Right ventricle myocardium inferior (tissue), 1 donor: ENCODE data around the gene SIN3A. TPM values are rescaled to one million over a fixed set of nuclear protein-coding genes. Genes with fewer than 3 reads are reported as not detected.
"Not testable (repeated sequence)": the region's sequence is repeated elsewhere in the genome, so short reads cannot be mapped to it uniquely, and the experiment has no call there.

Experiments
- ATAC-seq: fragments of 200-7000 bp; cut with Tn5 transposase; one replicate; pipeline ENCODE4 v1.9.1; 2020; ENCODE audit warnings: mild to moderate bottlenecking, moderate library complexity
- DNase-seq: peaks from one replicate; pipeline ENCODE4 v3.0.0; 2021; ENCODE audit errors: missing footprints
- intact Hi-C: fragments of 100-400 bp; cut with DNase I; formaldehyde crosslinking; loops from one replicate; pipeline ENCODE4 v1.11.0; 2022
- long read RNA-seq: library from polyadenylated mRNA; unstranded; transcript quantifications from one replicate; pipeline ENCODE4 v2.0.0, GENCODE V29; 2021
- total RNA-seq: library from RNA; stranded (reverse); fragmentation: NEBNext Ultra II Directional; extraction: Animal tissue kit (Norgen Biotek cat#: 25700); gene quantifications from one replicate; pipeline ENCODE4 v1.2.1, GENCODE V29; 2021
- donor health status: DM: no; HTN: yes; CAD: no; lungs with severe emphysema.

SIN3A gene
- 24.5 TPM for total RNA-seq
- long read RNA-seq, full-length matches to known transcripts = 3 of 8 reads
- long read RNA-seq, partial matches to known transcripts = 5 of 8 reads
- long read RNA-seq, other reads (novel, unspliced or antisense) = 0 of 8 reads

GRCh38 chr15:75451674-75452363 lies at the start of gene SIN3A:
TSS of gene SIN3A (minus strand) at chr15:75451690. CDS start at chr15:75430375, 21,315 bp downstream.
- DNase-seq = peak; percentile 99
- peak; percentile 72 for ATAC-seq
- intact Hi-C loops = loop anchor here (2.0 to 5.0 kb wide), 5 partner anchors 83 to 250 kb away; partner anchors contain the start of genes C15orf39, MAN2C1, PTPN9 and SNUPN

- no peak for DNase-seq
- intact Hi-C loops = no loop called here
These were observed 42.2 kb upstream of the SIN3A start for GRCh38 chr15:75493732-75494131.

GRCh38 chr15:75483961-75484360 lies 32.5 kb upstream of the SIN3A start:
- ATAC-seq (no peak), DNase-seq (no peak)
- intact Hi-C loops = no loop called here

More at GRCh38 chr15:75493732-75494131, 42.2 kb upstream of the SIN3A start:
- ATAC-seq = no peak

GRCh38 chr15:75483556-75483955 lies 32.1 kb upstream of the SIN3A start:
- intact Hi-C loops, ATAC-seq, DNase-seq: not testable (repeated sequence)

- intact Hi-C loops = no loop called here
- ATAC-seq = no peak
- DNase-seq = no peak
These were observed 31.6 kb upstream of the SIN3A start for GRCh38 chr15:75483106-75483505.

- ATAC-seq, DNase-seq, intact Hi-C loops: not testable (repeated sequence)
These were observed 29.0 kb upstream of the SIN3A start for GRCh38 chr15:75480463-75480862.

- no peak for ATAC-seq
- no peak for DNase-seq
- intact Hi-C loops = no loop called here
These were observed 28.2 kb upstream of the SIN3A start for GRCh38 chr15:75479670-75480069.

- ATAC-seq, DNase-seq, intact Hi-C loops: not testable (repeated sequence)
These were observed 25.6 kb upstream of the SIN3A start for GRCh38 chr15:75477094-75477493.

- intact Hi-C loops = no loop called here
- no peak for ATAC-seq
- peak; percentile 67 for DNase-seq
These were observed 17.6 kb upstream of the SIN3A start for GRCh38 chr15:75468913-75469598.

GRCh38 chr15:75460646-75461045 lies 9.2 kb upstream of the SIN3A start:
- ATAC-seq (no peak), DNase-seq (no peak)
- intact Hi-C loops = no loop called here

GRCh38 chr15:75459581-75459980 lies 8.1 kb upstream of the SIN3A start:
- ATAC-seq (no peak), DNase-seq (no peak)
- intact Hi-C loops = no loop called here

- no peak for DNase-seq
- intact Hi-C loops = no loop called here
- ATAC-seq = no peak
These were observed 5.2 kb upstream of the SIN3A start for GRCh38 chr15:75456710-75457109.

- ATAC-seq (no peak), DNase-seq (peak; percentile 78)
- intact Hi-C loops = no loop called here
These were observed 4.6 kb upstream of the SIN3A start for GRCh38 chr15:75455982-75456531.

GRCh38 chr15:75455424-75455981 lies 4.0 kb upstream of the SIN3A start:
- ATAC-seq = no peak
- DNase-seq = peak; percentile 95
- intact Hi-C loops = no loop called here

GRCh38 chr15:75454471-75455378 lies 3.2 kb upstream of the SIN3A start:
- intact Hi-C loops = loop anchor here (5.0 kb wide), 4 partner anchors 123 to 252 kb away; partner anchors contain the start of genes C15orf39, PTPN9, SNUPN and SNX33
- ATAC-seq (no peak), DNase-seq (peak; percentile 88)

GRCh38 chr15:75453703-75454470 lies 2.4 kb upstream of the SIN3A start:
- peak; percentile 99 for DNase-seq
- intact Hi-C loops = loop anchor here (5.0 kb wide), 4 partner anchors 123 to 252 kb away; partner anchors contain the start of genes C15orf39, PTPN9, SNUPN and SNX33
- peak; percentile 72 for ATAC-seq
